ENCODE data around the gene ANO1. TPM values are rescaled to one million over a fixed set of nuclear protein-coding genes. Genes with fewer than 3 reads are reported as not detected.

ANO1 gene
- 1 to 10 TPM; 2.3 to 9.2 (median 4.2) TPM for total RNA-seq

DNA sequence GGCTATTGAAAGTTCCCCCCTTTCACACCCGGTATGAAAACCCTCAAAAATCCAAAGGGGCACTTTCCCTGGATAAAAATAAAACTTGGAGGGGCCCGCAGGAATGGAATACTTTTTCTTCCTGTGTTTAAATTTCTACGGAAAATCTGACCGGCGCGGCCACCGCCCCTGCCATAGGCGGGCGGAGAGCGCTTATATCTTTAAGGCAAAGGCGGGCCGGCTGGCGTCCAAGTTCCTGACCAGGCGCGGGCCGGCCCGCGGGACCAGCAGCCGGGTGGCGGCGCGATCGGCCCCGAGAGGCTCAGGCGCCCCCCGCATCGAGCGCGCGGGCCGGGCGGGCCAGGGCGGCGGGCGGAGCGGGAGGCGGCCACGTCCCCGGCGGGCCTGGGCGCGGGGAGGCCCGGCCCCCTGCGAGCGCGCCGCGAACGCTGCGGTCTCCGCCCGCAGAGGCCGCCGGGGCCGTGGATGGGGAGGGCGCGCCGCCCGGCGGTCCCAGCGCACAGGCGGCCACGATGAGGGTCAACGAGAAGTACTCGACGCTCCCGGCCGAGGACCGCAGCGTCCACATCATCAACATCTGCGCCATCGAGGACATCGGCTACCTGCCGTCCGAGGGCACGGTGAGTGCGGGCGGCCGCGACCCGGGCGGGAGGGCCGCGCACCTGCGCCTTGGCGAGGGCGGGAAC, at the start of gene ANO1:
Gene ANO1 (plus strand): TSS at position 223 of the 686 bp plus-strand sequence. CDS start 290 bp downstream, at position 513.
- DNase-seq (no peak), ATAC-seq (no peak)
- H3K27ac ChIP-seq, result peak within 1 kb of the TSS; percentile 38 to 69 (median 54)
- peaks cover 11 to 23% (median 13%) of the 10 kb centered on the region in 3 donors for H3K27me3 ChIP-seq
- H3K4me3 ChIP-seq, result peak within 1 kb of the TSS; percentile 17 to 37 (median 36)
- H3K9me3 ChIP-seq, result no peaks in the 10 kb centered on the region
- intact Hi-C loops (cut with DNase I; ENCODE audit: low total_unique reads) (no loop called here), in situ Hi-C loops (cut with MboI; ENCODE audit: low sequenced_read_pairs in 4 of 4) (no loop called here)
- H3K36me3 ChIP-seq, result no peaks in the 10 kb centered on the region
- H3K4me1 ChIP-seq, result no peaks in the 10 kb centered on the region
- no peak for TF ChIP-seq POLR2A (IDR thresholded peaks at IDR 0.05)
- TF ChIP-seq CTCF (IDR thresholded peaks at IDR 0.05 in 4 of 5, conservative IDR thresholded peaks at IDR 0.05 in 1 of 5), result no peak

GRCh38 chr11:70029115-70029860, 48.8 kb upstream of the ANO1 start:
- Histone ChIP-seq H3K36me3 (no peaks in the 10 kb centered on the region), H3K4me1 (no peaks in the 10 kb centered on the region), H3K9me3 (no peaks in the 10 kb centered on the region), H3K27ac (no peak overlapping the region), H3K4me3 (no peak overlapping the region), H3K27me3 (no peaks in the 10 kb centered on the region)
- in situ Hi-C loops (cut with MboI; ENCODE audit: low sequenced_read_pairs in 4 of 4), result no loop called here
- ATAC-seq, result no peak
- no peak for TF ChIP-seq CTCF (IDR thresholded peaks at IDR 0.05 in 4 of 5, conservative IDR thresholded peaks at IDR 0.05 in 1 of 5)
- no peak for TF ChIP-seq POLR2A (IDR thresholded peaks at IDR 0.05)
- DNase-seq, result no peak
- intact Hi-C loops (cut with DNase I; ENCODE audit: low total_unique reads), result no loop called here

DNA sequence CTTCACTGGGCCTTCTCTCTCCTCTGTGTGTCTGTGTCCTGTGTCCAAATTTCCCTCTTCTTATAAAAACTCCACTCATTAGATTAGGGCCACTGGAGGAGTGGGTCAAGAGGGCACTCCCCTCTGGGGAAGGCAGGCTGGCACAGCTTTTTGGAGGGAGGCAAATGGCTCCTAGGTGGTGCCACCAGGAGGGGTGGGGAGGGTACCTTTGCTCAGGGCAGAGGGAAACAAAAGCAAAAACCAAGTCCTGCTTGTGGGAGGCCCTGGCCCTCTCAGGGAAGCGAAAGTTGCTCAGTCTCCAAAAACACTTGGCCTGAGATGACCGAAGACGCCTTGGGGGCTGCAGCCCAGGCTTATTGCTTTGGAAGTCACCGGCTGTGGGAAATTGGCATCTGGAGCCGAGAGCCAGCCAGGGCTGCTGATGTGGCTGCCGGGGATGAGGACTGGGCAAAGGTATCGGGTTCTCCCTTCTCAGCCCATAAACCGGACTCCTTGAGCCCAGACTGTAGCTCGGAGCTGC, 48.2 kb upstream of the ANO1 start:
- Histone ChIP-seq H3K27me3 (no peaks in the 10 kb centered on the region), H3K36me3 (no peaks in the 10 kb centered on the region), H3K27ac (no peak overlapping the region), H3K4me3 (no peak overlapping the region), H3K9me3 (no peaks in the 10 kb centered on the region), H3K4me1 (no peaks in the 10 kb centered on the region)
- no peak for ATAC-seq
- no peak for DNase-seq
- intact Hi-C loops (cut with DNase I; ENCODE audit: low total_unique reads) (no loop called here), in situ Hi-C loops (cut with MboI; ENCODE audit: low sequenced_read_pairs in 4 of 4) (no loop called here)
- TF ChIP-seq CTCF (IDR thresholded peaks at IDR 0.05 in 4 of 5, conservative IDR thresholded peaks at IDR 0.05 in 1 of 5) (no peak), POLR2A (IDR thresholded peaks at IDR 0.05) (no peak)

DNA sequence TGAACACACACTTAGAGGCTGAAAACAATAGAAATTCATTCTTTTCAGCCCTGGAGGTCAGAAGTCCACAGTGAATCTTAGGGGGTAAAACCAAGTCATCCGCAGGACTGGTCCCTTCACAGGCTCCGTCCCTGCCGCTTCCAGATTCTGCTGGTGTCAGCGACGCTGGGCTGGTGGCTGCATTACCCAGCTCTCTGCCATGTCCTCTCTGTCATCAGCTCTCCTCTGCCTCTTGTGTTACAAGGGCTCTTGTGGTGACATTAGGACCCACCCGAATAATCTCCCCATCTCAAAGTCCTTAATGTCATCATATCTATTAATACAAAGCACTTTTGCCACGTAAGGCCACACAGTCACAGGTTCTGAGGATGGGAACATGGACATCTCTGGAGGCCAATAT, 47.7 kb upstream of the ANO1 start:
- in situ Hi-C loops (cut with MboI; ENCODE audit: low sequenced_read_pairs in 4 of 4), result no loop called here
- TF ChIP-seq CTCF (IDR thresholded peaks at IDR 0.05 in 4 of 5, conservative IDR thresholded peaks at IDR 0.05 in 1 of 5) (no peak), POLR2A (IDR thresholded peaks at IDR 0.05) (no peak)
- H3K4me3 ChIP-seq, result no peak overlapping the region
- ATAC-seq, result no peak
- no peaks in the 10 kb centered on the region for H3K27me3 ChIP-seq
- no peaks in the 10 kb centered on the region for H3K9me3 ChIP-seq
- DNase-seq, result no peak
- intact Hi-C loops (cut with DNase I; ENCODE audit: low total_unique reads), result no loop called here
- H3K4me1 ChIP-seq, result no peaks in the 10 kb centered on the region
- H3K36me3 ChIP-seq, result no peaks in the 10 kb centered on the region
- no peak overlapping the region for H3K27ac ChIP-seq
